ENCODE results near the gene SCT. TPM values are rescaled to one million over a fixed set of nuclear protein-coding genes. Genes with fewer than 3 reads are reported as not detected.

SCT gene
- total RNA-seq, 1 donor from 2014 or later = not detected

- H3K27ac ChIP-seq = no peak overlapping the region
Measured at GRCh38 chr11:612201-612960, 14.6 kb downstream of the SCT start.

GRCh38 chr11:611001-611996 is 15.7 kb downstream of the SCT start:
- DNase-seq (no peak), ATAC-seq (no peak)
- intact Hi-C loops (cut with DNase I) = no loop called here
- no peak overlapping the region for H3K4me3 ChIP-seq
- H3K27ac ChIP-seq = no peak overlapping the region
- peaks cover 26% of the 10 kb centered on the region for H3K4me1 ChIP-seq
- no peak for TF ChIP-seq CTCF (IDR thresholded peaks at IDR 0.05)
- H3K9me3 ChIP-seq = no peaks in the 10 kb centered on the region
- no peaks in the 10 kb centered on the region for H3K27me3 ChIP-seq (ENCODE audit: low read depth)
- peaks cover 89% of the 10 kb centered on the region for H3K36me3 ChIP-seq

More at GRCh38 chr11:612201-612960, 14.6 kb downstream of the SCT start:
- no peaks in the 10 kb centered on the region for H3K9me3 ChIP-seq
- no peaks in the 10 kb centered on the region for H3K27me3 ChIP-seq (ENCODE audit: low read depth)
- no peak for TF ChIP-seq CTCF (IDR thresholded peaks at IDR 0.05)
- intact Hi-C loops (cut with DNase I) = no loop called here
- DNase-seq (no peak), ATAC-seq (no peak)
- peaks cover 34% of the 10 kb centered on the region for H3K4me1 ChIP-seq
- peaks cover 78% of the 10 kb centered on the region for H3K36me3 ChIP-seq
- H3K4me3 ChIP-seq = no peak overlapping the region

GRCh38 chr11:610146-610801 is 16.7 kb downstream of the SCT start:
- H3K36me3 ChIP-seq = peaks cover 98% of the 10 kb centered on the region
- ATAC-seq (no peak), DNase-seq (no peak)
- H3K27ac ChIP-seq = no peak overlapping the region
- H3K4me1 ChIP-seq = peaks cover 23% of the 10 kb centered on the region
- no peak for TF ChIP-seq CTCF (IDR thresholded peaks at IDR 0.05)
- no peak overlapping the region for H3K4me3 ChIP-seq
- H3K9me3 ChIP-seq = no peaks in the 10 kb centered on the region
- intact Hi-C loops (cut with DNase I) = no loop called here
- H3K27me3 ChIP-seq (ENCODE audit: low read depth) = no peaks in the 10 kb centered on the region

GRCh38 chr11:609341-609811 is 17.6 kb downstream of the SCT start:
- peaks cover 14% of the 10 kb centered on the region for H3K4me1 ChIP-seq
- H3K36me3 ChIP-seq = peaks cover 98% of the 10 kb centered on the region
- H3K9me3 ChIP-seq = no peaks in the 10 kb centered on the region
- TF ChIP-seq CTCF (IDR thresholded peaks at IDR 0.05) = no peak
- DNase-seq (no peak), ATAC-seq (no peak)
- no peaks in the 10 kb centered on the region for H3K27me3 ChIP-seq (ENCODE audit: low read depth)
- no peak overlapping the region for H3K4me3 ChIP-seq
- H3K27ac ChIP-seq = no peak overlapping the region
- intact Hi-C loops (cut with DNase I) = no loop called here

- ATAC-seq (no peak), DNase-seq (no peak)
- Histone ChIP-seq H3K36me3 (peaks cover 98% of the 10 kb centered on the region), H3K4me1 (peaks cover 8% of the 10 kb centered on the region), H3K27ac (no peak overlapping the region), H3K4me3 (no peak overlapping the region), H3K27me3 (ENCODE audit: low read depth) (no peaks in the 10 kb centered on the region), H3K9me3 (no peaks in the 10 kb centered on the region)
- intact Hi-C loops (cut with DNase I) = no loop called here
- no peak for TF ChIP-seq CTCF (IDR thresholded peaks at IDR 0.05)
Measured at GRCh38 chr11:608791-609251, 18.2 kb downstream of the SCT start.

Data from lower lobe of right lung (tissue), 2 donors.